Aorta (tissue), 5 donors: Measurements from ENCODE around the gene ICAM5. TPM values are rescaled to one million over a fixed set of nuclear protein-coding genes. Genes with fewer than 3 reads are reported as not detected.

Source experiments
- ATAC-seq: fragments of 200-7000 bp; cut with Tn5 transposase; one replicate; pipeline ENCODE4 v1.9.1; 2022; ENCODE audit warnings: moderate library complexity; ENCODE audit not compliant: low FRiP score
- DNase-seq, 2 donors: peaks; one replicate each; pipeline ENCODE4 v3.0.0-alpha.2; 2020
- H3K27ac ChIP-seq, 2 donors: one replicate each; pipeline ENCODE4 v1.5.1; 2013; ENCODE audit warnings: low read length in 2 of 2, mild to moderate bottlenecking in 2 of 2, moderate library complexity in 2 of 2, control low read depth in 1 of 2, inconsistent platforms in 1 of 2, low read depth in 1 of 2
- H3K27me3 ChIP-seq, 2 donors: one replicate each; pipeline ENCODE4 v1.6.1; 2013; ENCODE audit warnings: control low read depth in 1 of 2, low read length in 1 of 2, mild to moderate bottlenecking in 1 of 2, moderate library complexity in 1 of 2; ENCODE audit not compliant: insufficient read depth in 2 of 2, control insufficient read depth in 1 of 2
- H3K36me3 ChIP-seq, 2 donors: one replicate each; pipeline ENCODE4 v1.6.1; 2013; ENCODE audit warnings: control low read depth in 1 of 2, low read length in 1 of 2, mild to moderate bottlenecking in 1 of 2; ENCODE audit not compliant: insufficient read depth in 2 of 2, control insufficient read depth in 1 of 2
- H3K4me1 ChIP-seq, 2 donors: one replicate each; pipeline ENCODE4 v1.6.1; 2013; ENCODE audit warnings: low read length in 2 of 2, control low read depth in 1 of 2, mild to moderate bottlenecking in 1 of 2, moderate library complexity in 1 of 2; ENCODE audit not compliant: insufficient read depth in 2 of 2, control insufficient read depth in 1 of 2
- H3K4me3 ChIP-seq, 2 donors: one replicate each; pipeline ENCODE4 v1.5.1; 2013; ENCODE audit warnings: low read length in 2 of 2, control low read depth in 1 of 2, mild to moderate bottlenecking in 1 of 2
- H3K9me3 ChIP-seq: one replicate; pipeline ENCODE4 v1.6.1; 2013; ENCODE audit warnings: mild to moderate bottlenecking, low read length; ENCODE audit not compliant: control insufficient read depth
- WGBS, 2 donors: extraction: QIAGEN DNeasy Blood & Tissue Kit; methylation state at CpG; one replicate each; pipeline ENCODE4 v1.1.7; 2013; 5-methylcytosine and 5-hydroxymethylcytosine counted together
- intact Hi-C, 2 donors: fragments of 100-400 bp; cut with DNase I; formaldehyde crosslinking; loops; one replicate each; pipeline versions ENCODE4 v1.14.2 to v1.15.0; 2022
- polyA plus RNA-seq, 2 donors: library from polyadenylated mRNA; stranded (reverse); fragments of 200-250 nt; gene quantifications; one replicate each; pipeline ENCODE4 v1.2.3, GENCODE V29; 2013
- total RNA-seq, 2 donors: library from RNA; stranded (reverse); fragmentation: NEBNext Ultra II Directional; extraction: Animal tissue kit (Norgen Biotek cat#: 25700); gene quantifications; one replicate each; pipeline ENCODE4 v1.2.1, GENCODE V29; 2021
- donor health status: healthy with polysubstance abuse.
- donor health status: Bipolar disorder and iron deficiency.
- donor health status: DM: no; HTN: no; CAD: no.
- donor health status: DM: no; HTN: no; CAD: no.
- donor health status: DM: yes; HTN: yes; CAD: no.

ICAM5 gene
- total and polyA plus RNA-seq, 4 donors: 0.10 to 2.5 (median 1.3) TPM; not detected in 1

GRCh38 chr19:10321874-10322835, 32.4 kb downstream of the ICAM5 start:
- DNase-seq (no peak), ATAC-seq (no peak)
- Histone ChIP-seq H3K27me3 (no peaks in the 10 kb centered on the region), H3K9me3 (no peaks in the 10 kb centered on the region), H3K36me3 (peaks cover 0 to 7% of the 10 kb centered on the region in 2 donors), H3K27ac (no peak overlapping the region), H3K4me1 (no peaks in the 10 kb centered on the region), H3K4me3 (no peak overlapping the region)
- intact Hi-C loops: no loop called here
- 91% methylated on average over 19 of the region's 19 CpGs for WGBS, 2 donors

GRCh38 chr19:10325732-10326131, 36.0 kb downstream of the ICAM5 start:
- Histone ChIP-seq H3K4me3 (no peak overlapping the region), H3K27ac (no peak overlapping the region), H3K9me3 (no peaks in the 10 kb centered on the region), H3K36me3 (peaks cover 0 to 9% of the 10 kb centered on the region in 2 donors), H3K27me3 (no peaks in the 10 kb centered on the region), H3K4me1 (no peaks in the 10 kb centered on the region)
- 87 to 94% methylated on average over 8 of the region's 8 CpGs for WGBS, 2 donors
- DNase-seq (no peak), ATAC-seq (no peak)
- intact Hi-C loops: no loop called here

GRCh38 chr19:10327793-10328192, 38.0 kb downstream of the ICAM5 start:
- Histone ChIP-seq H3K36me3 (peaks cover 0 to 9% of the 10 kb centered on the region in 2 donors), H3K27me3 (no peaks in the 10 kb centered on the region), H3K27ac (no peak overlapping the region), H3K9me3 (no peaks in the 10 kb centered on the region), H3K4me1 (no peaks in the 10 kb centered on the region), H3K4me3 (no peak overlapping the region)
- intact Hi-C loops: no loop called here
- ATAC-seq (no peak), DNase-seq (no peak)
- WGBS, 2 donors: 87 to 91% methylated on average over 7 of the region's 7 CpGs

- DNase-seq: no peak
- Histone ChIP-seq H3K36me3 (peaks cover 0 to 9% of the 10 kb centered on the region in 2 donors), H3K4me3 (no peak overlapping the region), H3K27me3 (no peaks in the 10 kb centered on the region), H3K27ac (no peak overlapping the region), H3K9me3 (no peaks in the 10 kb centered on the region), H3K4me1 (no peaks in the 10 kb centered on the region)
- ATAC-seq: no peak
- intact Hi-C loops: no loop called here
- 94 to 96% methylated on average over 41 of the region's 41 CpGs for WGBS, 2 donors
Observed at GRCh38 chr19:10328558-10329429, 39.0 kb downstream of the ICAM5 start.

- 92 to 97% methylated on average over 13 of the region's 13 CpGs for WGBS, 2 donors
- Histone ChIP-seq H3K27ac (no peak overlapping the region), H3K27me3 (no peaks in the 10 kb centered on the region), H3K4me3 (no peak overlapping the region), H3K9me3 (no peaks in the 10 kb centered on the region), H3K4me1 (no peaks in the 10 kb centered on the region), H3K36me3 (peaks cover 0 to 6% of the 10 kb centered on the region in 2 donors)
- no peak for ATAC-seq
- DNase-seq: no peak
- intact Hi-C loops: no loop called here
Observed at GRCh38 chr19:10329555-10329954, 39.8 kb downstream of the ICAM5 start.

GRCh38 chr19:10332158-10332964, 42.6 kb downstream of the ICAM5 start:
- 27 to 32% methylated on average over 18 of the region's 18 CpGs for WGBS, 2 donors
- Histone ChIP-seq H3K27ac (no peak overlapping the region), H3K9me3 (no peaks in the 10 kb centered on the region), H3K4me1 (no peaks in the 10 kb centered on the region), H3K4me3 (peak overlapping the region; percentile 65 to 66), H3K27me3 (no peaks in the 10 kb centered on the region), H3K36me3 (peaks cover 0 to 6% of the 10 kb centered on the region in 2 donors)
- ATAC-seq (no peak), DNase-seq (no peak)
- intact Hi-C loops: loop anchor here in 1 of 2 donors (5.0 kb wide), 1 partner anchor 55 kb away; no protein-coding TSS in a partner anchor

GRCh38 chr19:10332965-10333757, 43.4 kb downstream of the ICAM5 start, which contains the start of gene RAVER1:
Gene RAVER1 (minus strand): TSS chr19:10333529. CDS start chr19:10333507, 22 bp downstream.
- peaks cover 0 to 4% of the 10 kb centered on the region in 2 donors for H3K36me3 ChIP-seq
- H3K27ac ChIP-seq: peak within 1 kb of the TSS in 1 of 2 donors; percentile 81
- no peaks in the 10 kb centered on the region for H3K4me1 ChIP-seq
- DNase-seq (peak; percentile 98 to 99), ATAC-seq (peak; percentile 96)
- H3K9me3 ChIP-seq: no peaks in the 10 kb centered on the region
- 1% methylated on average over 78 to 82 of the region's 82 CpGs for WGBS, 2 donors
- intact Hi-C loops: loop anchor here in 1 of 2 donors (5.0 kb wide), 1 partner anchor 54 kb away; no protein-coding TSS in a partner anchor
- peak within 1 kb of the TSS; percentile 65 to 66 for H3K4me3 ChIP-seq
- H3K27me3 ChIP-seq: no peaks in the 10 kb centered on the region
